ENCODE measurements around the gene HSD17B2. TPM values are rescaled to one million over a fixed set of nuclear protein-coding genes. Genes with fewer than 3 reads are reported as not detected.

The HSD17B2 gene
- total RNA-seq, 4 donors from 2014 or later, result 2.7 to 10.6 (median 4.0) TPM

DNA sequence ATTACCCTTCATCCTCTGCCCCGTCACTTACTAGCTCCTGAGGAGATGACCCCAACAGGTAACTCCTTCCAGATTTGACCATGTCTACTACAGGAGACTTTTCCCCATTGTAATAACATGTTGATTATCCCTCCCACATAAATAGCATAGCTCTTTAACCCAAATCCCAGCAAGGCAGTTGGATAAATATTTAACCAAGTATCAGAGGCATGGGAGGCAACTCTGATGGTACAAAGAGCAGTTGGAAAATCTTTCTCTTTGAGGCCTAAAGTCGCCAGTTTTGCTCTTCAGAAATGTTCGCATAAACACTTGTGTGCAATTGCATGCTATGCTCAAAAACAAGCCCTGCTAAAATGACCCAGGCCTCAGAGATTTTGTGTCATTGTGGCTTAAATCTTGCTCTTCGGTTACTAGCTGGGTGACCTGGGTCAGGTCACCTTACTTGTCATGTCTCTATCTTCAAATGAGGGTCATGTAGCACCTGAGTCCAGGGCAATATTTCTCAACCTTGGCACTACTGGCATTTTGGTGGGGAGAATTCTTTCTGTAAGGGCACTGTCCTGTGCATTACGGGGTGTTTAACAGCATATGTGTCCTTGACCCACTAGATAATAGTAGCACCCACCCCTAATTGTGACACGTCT lies 48.8 kb downstream of the HSD17B2 start:
- Histone ChIP-seq H3K36me3 (no peaks in the 10 kb centered on the region), H3K27ac (no peak overlapping the region), H3K27me3 (no peaks in the 10 kb centered on the region), H3K4me1 (no peaks in the 10 kb centered on the region), H3K9me3 (no peaks in the 10 kb centered on the region), H3K4me3 (no peak overlapping the region)
- 96% methylated on average over 6 of the region's 6 CpGs for WGBS
- TF ChIP-seq POLR2A (IDR thresholded peaks at IDR 0.05) (no peak), EP300 (IDR thresholded peaks at IDR 0.05) (no peak), CTCF (IDR thresholded peaks at IDR 0.05) (no peak), POLR2AphosphoS5 (IDR thresholded peaks at IDR 0.05) (no peak)
- DNase-seq (ENCODE audit: low spot score in 2 of 2), result no peak

GRCh38 chr16:82085011-82085779 lies 50.1 kb downstream of the HSD17B2 start:
- DNase-seq (ENCODE audit: low spot score in 2 of 2), result no peak
- Histone ChIP-seq H3K9me3 (no peaks in the 10 kb centered on the region), H3K4me3 (no peak overlapping the region), H3K4me1 (no peaks in the 10 kb centered on the region), H3K36me3 (no peaks in the 10 kb centered on the region), H3K27ac (no peak overlapping the region), H3K27me3 (no peaks in the 10 kb centered on the region)
- 63% methylated on average over 2 of the region's 2 CpGs for WGBS
- TF ChIP-seq CTCF (IDR thresholded peaks at IDR 0.05), result no peak
- no peak for TF ChIP-seq POLR2A (IDR thresholded peaks at IDR 0.05)
- TF ChIP-seq POLR2AphosphoS5 (IDR thresholded peaks at IDR 0.05), result no peak
- no peak for TF ChIP-seq EP300 (IDR thresholded peaks at IDR 0.05)

DNA sequence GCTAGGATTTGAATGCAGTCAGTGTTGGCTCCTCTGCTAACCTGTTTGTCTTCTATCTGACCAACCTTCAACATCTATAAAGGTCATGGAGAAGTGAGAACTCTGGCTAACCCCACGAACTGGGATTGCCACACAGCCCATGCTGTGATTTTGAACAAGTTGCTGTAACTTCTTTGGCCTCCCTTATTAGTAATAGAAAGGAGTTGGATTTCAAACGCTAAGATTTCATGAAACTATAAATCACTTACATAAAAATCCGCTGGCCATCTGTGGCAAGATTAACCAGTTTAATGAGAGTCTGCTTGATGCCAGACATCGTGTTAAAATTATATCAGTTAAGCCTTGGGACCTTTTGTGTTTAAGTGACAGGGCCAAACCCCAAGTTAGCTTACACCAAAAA lies 53.4 kb downstream of the HSD17B2 start:
- no peak overlapping the region for H3K27ac ChIP-seq
- H3K36me3 ChIP-seq, result no peaks in the 10 kb centered on the region
- no peak for DNase-seq (ENCODE audit: low spot score in 2 of 2)
- WGBS, result 63% methylated on average over 4 of the region's 4 CpGs
- H3K4me1 ChIP-seq, result no peaks in the 10 kb centered on the region
- TF ChIP-seq POLR2A (IDR thresholded peaks at IDR 0.05), result no peak
- H3K9me3 ChIP-seq, result no peaks in the 10 kb centered on the region
- H3K27me3 ChIP-seq, result no peaks in the 10 kb centered on the region
- H3K4me3 ChIP-seq, result no peak overlapping the region

GRCh38 chr16:82091241-82091640 lies 56.2 kb downstream of the HSD17B2 start:
- Histone ChIP-seq H3K27ac (no peak overlapping the region), H3K4me1 (no peaks in the 10 kb centered on the region), H3K36me3 (no peaks in the 10 kb centered on the region), H3K27me3 (no peaks in the 10 kb centered on the region), H3K9me3 (no peaks in the 10 kb centered on the region), H3K4me3 (no peak overlapping the region)
- 95% methylated on average over 1 of the region's 1 CpG for WGBS
- DNase-seq (ENCODE audit: low spot score in 2 of 2), result no peak
- TF ChIP-seq POLR2A (IDR thresholded peaks at IDR 0.05) (no peak), CTCF (IDR thresholded peaks at IDR 0.05) (no peak), POLR2AphosphoS5 (IDR thresholded peaks at IDR 0.05) (no peak), EP300 (IDR thresholded peaks at IDR 0.05) (no peak)

DNA sequence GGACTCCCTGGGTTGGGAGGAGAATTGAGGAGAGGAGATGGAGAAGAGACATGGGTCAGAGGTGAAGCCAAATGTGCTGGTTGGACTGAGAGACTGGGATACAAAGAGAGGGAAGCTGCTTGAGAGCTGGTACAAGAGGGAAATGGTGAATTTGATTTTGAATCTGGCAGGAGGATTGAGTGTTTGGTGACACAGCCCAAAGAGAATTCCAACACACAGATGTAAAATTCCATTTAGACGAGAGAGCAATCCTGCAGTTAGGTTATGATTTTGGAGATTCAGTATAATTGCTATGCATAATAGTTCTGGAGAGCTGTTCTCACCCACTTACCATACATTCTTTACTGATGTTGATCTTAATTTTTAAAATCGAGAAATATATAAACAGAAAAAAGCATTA lies 57.7 kb downstream of the HSD17B2 start:
- Histone ChIP-seq H3K9me3 (no peaks in the 10 kb centered on the region), H3K36me3 (no peaks in the 10 kb centered on the region), H3K4me3 (no peak overlapping the region), H3K4me1 (no peaks in the 10 kb centered on the region), H3K27ac (no peak overlapping the region), H3K27me3 (no peaks in the 10 kb centered on the region)
- no peak for DNase-seq (ENCODE audit: low spot score in 2 of 2)
- TF ChIP-seq CTCF (IDR thresholded peaks at IDR 0.05) (no peak), EP300 (IDR thresholded peaks at IDR 0.05) (no peak), POLR2A (IDR thresholded peaks at IDR 0.05) (no peak), POLR2AphosphoS5 (IDR thresholded peaks at IDR 0.05) (no peak)
- WGBS, result 86% methylated on average over 2 of the region's 2 CpGs

Data from suprapubic skin (tissue), 4 donors.